Stimulated activated CD4-positive, alpha-beta T cell treated with anti-CD3 and anti-CD28 coated beads, TNF-alpha, amount 100 ng/mL, for 1 hour (primary cell): ENCODE data around the gene TOLLIP.

ENCODE experiments used
- DNase-seq, 3 donors: peaks; one replicate each; pipeline ENCODE4 v3.0.0-alpha.2; 2020; ENCODE audit warnings: low read depth in 3 of 3, low spot score in 1 of 3

TOLLIP gene

GRCh38 chr11:1299621-1300020, 9.8 kb downstream of the TOLLIP start:
- DNase-seq, result no peak

GRCh38 chr11:1298695-1299492, 10.5 kb downstream of the TOLLIP start:
- DNase-seq, result no peak

GRCh38 chr11:1297576-1298473, 11.6 kb downstream of the TOLLIP start:
- no peak for DNase-seq

GRCh38 chr11:1297011-1297575, 12.3 kb downstream of the TOLLIP start:
- no peak for DNase-seq

- no peak for DNase-seq
Observed at GRCh38 chr11:1296287-1296686, 13.1 kb downstream of the TOLLIP start.

- DNase-seq, result no peak
Observed at GRCh38 chr11:1295591-1295990, 13.8 kb downstream of the TOLLIP start.

- no peak for DNase-seq
Observed at GRCh38 chr11:1295086-1295485, 14.3 kb downstream of the TOLLIP start.

- no peak for DNase-seq
Observed at GRCh38 chr11:1293619-1294015, 15.8 kb downstream of the TOLLIP start.

- DNase-seq, result no peak
Observed at GRCh38 chr11:1292644-1293618, 16.5 kb downstream of the TOLLIP start.

- no peak for DNase-seq
Observed at GRCh38 chr11:1292018-1292643, 17.3 kb downstream of the TOLLIP start.

GRCh38 chr11:1291295-1292017, 18.0 kb downstream of the TOLLIP start:
- no peak for DNase-seq

- no peak for DNase-seq
Observed at GRCh38 chr11:1290052-1291040, 19.1 kb downstream of the TOLLIP start.

GRCh38 chr11:1289211-1289935, 20.1 kb downstream of the TOLLIP start:
- no peak for DNase-seq

GRCh38 chr11:1288426-1289151, 20.8 kb downstream of the TOLLIP start:
- DNase-seq, result no peak

- DNase-seq, result no peak
Observed at GRCh38 chr11:1287928-1288327, 21.5 kb downstream of the TOLLIP start.

GRCh38 chr11:1285876-1286275, 23.6 kb downstream of the TOLLIP start:
- DNase-seq, result no peak

- DNase-seq, result no peak
Observed at GRCh38 chr11:1285316-1285744, 24.1 kb downstream of the TOLLIP start.
